Hepatocyte (in vitro differentiated cells): ENCODE results near the gene PPP1R12A. TPM values are rescaled to one million over a fixed set of nuclear protein-coding genes. Genes with fewer than 3 reads are reported as not detected.

Experiments used
- DNase-seq: peaks from one replicate; pipeline ENCODE4 v3.0.0-alpha.2; 2016; ENCODE audit warnings: low spot score
- H2AFZ ChIP-seq: fragments of 200-600 bp; sonication (generic); 2 replicates; pipeline ENCODE4 v1.6.0; 2016; ENCODE audit warnings: antibody characterized with exemption, mild to moderate bottlenecking
- H3K27ac ChIP-seq: fragments of 200-600 bp; sonication (generic); 2 replicates; pipeline ENCODE4 v1.5.1; 2016; ENCODE audit warnings: mild to moderate bottlenecking
- H3K27me3 ChIP-seq: fragments of 200-600 bp; sonication (generic); 2 replicates; pipeline ENCODE4 v1.6.1; 2016
- H3K36me3 ChIP-seq: fragments of 200-600 bp; sonication (generic); replicated peaks from 2 replicates; pipeline ENCODE4 v1.5.1; 2016; ENCODE audit warnings: low read depth; ENCODE audit not compliant: insufficient read depth
- H3K4me1 ChIP-seq: fragments of 200-600 bp; sonication (generic); 2 replicates; pipeline ENCODE4 v1.5.1; 2016; ENCODE audit warnings: mild to moderate bottlenecking, moderate library complexity; ENCODE audit not compliant: insufficient read depth
- H3K4me2 ChIP-seq: fragments of 200-600 bp; sonication (generic); 2 replicates; pipeline ENCODE4 v1.6.0; 2016
- H3K4me3 ChIP-seq: fragments of 200-600 bp; sonication (generic); 2 replicates; pipeline ENCODE4 v1.5.1; 2016; ENCODE audit warnings: mild to moderate bottlenecking
- H3K79me2 ChIP-seq: fragments of 200-600 bp; sonication (generic); 2 replicates; pipeline ENCODE4 v1.6.0; 2017; ENCODE audit warnings: mild to moderate bottlenecking
- H3K9me2 ChIP-seq: fragments of 200-600 bp; sonication (generic); replicated peaks from 2 replicates; pipeline ENCODE4 v1.6.0; 2017; ENCODE audit warnings: mild to moderate bottlenecking; ENCODE audit not compliant: insufficient read depth
- H3K9me3 ChIP-seq: fragments of 200-600 bp; sonication (generic); 2 replicates; pipeline ENCODE4 v1.5.1; 2016; ENCODE audit warnings: low read depth, mild to moderate bottlenecking
- H4K20me1 ChIP-seq: fragments of 200-600 bp; sonication (generic); 2 replicates; pipeline ENCODE4 v1.6.0; 2016; ENCODE audit warnings: mild to moderate bottlenecking; ENCODE audit not compliant: insufficient read depth, poor library complexity, severe bottlenecking
- EZH2 ChIP-seq: fragments of 200-600 bp; sonication (generic); IDR thresholded peaks from 2 replicates; pipeline ENCODE4 v1.6.1; 2016; ENCODE audit warnings: antibody characterized with exemption, mild to moderate bottlenecking, borderline replicate concordance
- EZH2phosphoT487 ChIP-seq: fragments of 200-600 bp; sonication (generic); IDR thresholded peaks from one replicate; pipeline ENCODE4 v1.6.1; 2018; ENCODE audit warnings: antibody characterized with exemption, mild to moderate bottlenecking, low read depth, moderate library complexity; ENCODE audit not compliant: unreplicated experiment, severe bottlenecking
- WGBS: methylation state at CpG from one replicate; pipeline ENCODE4 v1.1.6; 2016; ENCODE audit warnings: low lambda C conversion rate; ENCODE audit errors: missing lambda C conversion rate; 5-methylcytosine and 5-hydroxymethylcytosine counted together
- polyA plus RNA-seq: library from polyadenylated mRNA; unstranded; fragments of >200 nt; fragmentation: Nextera tagmentation; extraction: Ambion mirVana; gene quantifications from 2 replicates; pipeline ENCODE4 v1.2.1, GENCODE V29; 2016
- total RNA-seq: library from RNA; depleted of rRNA; stranded (reverse); fragments of >200 nt; gene quantifications from 2 replicates; pipeline ENCODE4 v1.2.3, GENCODE V29; 2014
- TF ChIP-seq, protein P1 (sequence below): fragments of 200-600 bp; sonication (generic); IDR thresholded peaks from 2 replicates; pipeline ENCODE4 v1.5.1; 2016; ENCODE audit warnings: antibody characterized with exemption, mild to moderate bottlenecking; ENCODE audit not compliant: poor library complexity

Gene PPP1R12A
- total and polyA plus RNA-seq, 2 experiments from 2014 or later = 71.7 to 74.0 TPM

DNA sequence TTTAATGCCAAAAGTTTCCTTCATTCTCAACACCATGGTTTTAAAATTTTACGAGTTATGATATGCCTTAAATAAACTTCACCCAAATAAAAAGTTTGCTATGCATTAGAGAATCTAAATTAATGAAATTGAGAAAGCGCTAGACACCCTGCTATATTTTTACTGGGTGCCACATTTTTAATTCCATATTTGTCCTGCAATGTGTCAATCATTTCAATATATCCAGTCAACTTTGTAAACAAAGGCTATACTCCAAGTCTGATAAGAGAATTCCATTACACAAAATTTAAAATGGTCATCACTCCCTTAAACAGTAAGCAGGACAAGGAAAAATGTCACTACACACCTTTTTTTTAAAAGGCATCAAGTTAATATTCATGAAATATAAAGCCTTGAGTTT is 1.9 kb downstream of the PPP1R12A start:
- TF ChIP-seq, protein P1, sequence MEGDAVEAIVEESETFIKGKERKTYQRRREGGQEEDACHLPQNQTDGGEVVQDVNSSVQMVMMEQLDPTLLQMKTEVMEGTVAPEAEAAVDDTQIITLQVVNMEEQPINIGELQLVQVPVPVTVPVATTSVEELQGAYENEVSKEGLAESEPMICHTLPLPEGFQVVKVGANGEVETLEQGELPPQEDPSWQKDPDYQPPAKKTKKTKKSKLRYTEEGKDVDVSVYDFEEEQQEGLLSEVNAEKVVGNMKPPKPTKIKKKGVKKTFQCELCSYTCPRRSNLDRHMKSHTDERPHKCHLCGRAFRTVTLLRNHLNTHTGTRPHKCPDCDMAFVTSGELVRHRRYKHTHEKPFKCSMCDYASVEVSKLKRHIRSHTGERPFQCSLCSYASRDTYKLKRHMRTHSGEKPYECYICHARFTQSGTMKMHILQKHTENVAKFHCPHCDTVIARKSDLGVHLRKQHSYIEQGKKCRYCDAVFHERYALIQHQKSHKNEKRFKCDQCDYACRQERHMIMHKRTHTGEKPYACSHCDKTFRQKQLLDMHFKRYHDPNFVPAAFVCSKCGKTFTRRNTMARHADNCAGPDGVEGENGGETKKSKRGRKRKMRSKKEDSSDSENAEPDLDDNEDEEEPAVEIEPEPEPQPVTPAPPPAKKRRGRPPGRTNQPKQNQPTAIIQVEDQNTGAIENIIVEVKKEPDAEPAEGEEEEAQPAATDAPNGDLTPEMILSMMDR = no peak
- TF ChIP-seq EZH2 (no peak), EZH2phosphoT487 (no peak)
- H3K9me2 ChIP-seq = no peaks in the 10 kb centered on the region
- peaks cover 80% of the 10 kb centered on the region for H3K79me2 ChIP-seq
- WGBS = 64% methylated on average over 2 of the region's 2 CpGs
- H3K4me1 ChIP-seq = peaks cover 19% of the 10 kb centered on the region
- no peak overlapping the region for H2AFZ ChIP-seq
- H3K4me3 ChIP-seq = peak overlapping the region; percentile 95
- H3K9me3 ChIP-seq = no peaks in the 10 kb centered on the region
- no peaks in the 10 kb centered on the region for H3K36me3 ChIP-seq
- DNase-seq = no peak
- no peaks in the 10 kb centered on the region for H3K27me3 ChIP-seq
- peak overlapping the region; percentile 99 for H3K27ac ChIP-seq
- peak overlapping the region; percentile 72 for H3K4me2 ChIP-seq
- H4K20me1 ChIP-seq = peaks cover 55% of the 10 kb centered on the region

DNA sequence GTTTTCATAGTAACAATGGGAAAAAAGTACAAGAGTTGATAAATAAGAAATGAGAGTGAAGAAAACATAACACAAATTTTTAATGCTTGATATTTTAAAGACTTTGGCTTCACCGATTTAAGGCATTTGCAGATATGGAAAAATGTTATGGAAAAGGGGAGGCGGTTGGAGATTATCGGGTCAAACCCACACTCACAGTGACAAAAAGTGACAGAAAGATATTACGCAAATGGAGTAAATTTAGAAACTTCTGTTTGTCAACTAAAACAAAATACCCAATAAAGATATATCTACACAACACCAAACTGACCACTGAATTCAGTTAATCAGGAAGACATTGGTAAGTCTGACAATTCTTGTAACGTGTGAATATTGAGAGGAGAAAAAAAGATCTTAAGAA is 2.5 kb downstream of the PPP1R12A start:
- Histone ChIP-seq H3K27me3 (no peaks in the 10 kb centered on the region), H3K9me3 (no peaks in the 10 kb centered on the region), H3K27ac (no peak overlapping the region), H3K36me3 (no peaks in the 10 kb centered on the region), H3K4me1 (peaks cover 19% of the 10 kb centered on the region), H3K9me2 (no peaks in the 10 kb centered on the region), H4K20me1 (peaks cover 61% of the 10 kb centered on the region), H3K4me2 (peak overlapping the region; percentile 72), H3K79me2 (peaks cover 87% of the 10 kb centered on the region), H2AFZ (no peak overlapping the region), H3K4me3 (peak overlapping the region; percentile 95)
- TF ChIP-seq, protein P1 = no peak
- no peak for DNase-seq
- WGBS = 48% methylated on average over 5 of the region's 5 CpGs

DNA sequence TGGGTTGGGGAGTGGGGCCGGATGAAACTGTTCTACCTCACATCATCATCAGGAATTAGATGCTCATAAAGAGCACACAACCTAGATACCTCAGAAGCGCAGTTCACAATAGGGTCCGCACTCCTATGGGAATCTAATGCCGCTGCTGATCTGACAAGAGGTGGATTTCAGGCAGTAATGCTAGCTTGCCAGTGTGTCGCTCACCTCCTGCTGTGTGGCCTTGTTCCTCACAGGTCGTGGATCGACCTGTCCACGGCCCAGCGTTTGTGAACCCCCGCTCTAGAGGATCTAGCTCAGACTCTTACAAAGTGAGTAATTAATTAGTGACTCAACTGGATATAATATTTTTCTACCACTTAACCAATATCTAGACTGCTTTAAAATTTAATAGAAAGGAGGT is 5.8 kb downstream of the PPP1R12A start:
- Histone ChIP-seq H3K36me3 (no peaks in the 10 kb centered on the region), H3K4me1 (peaks cover 19% of the 10 kb centered on the region), H3K27me3 (no peaks in the 10 kb centered on the region), H3K9me3 (no peaks in the 10 kb centered on the region), H3K4me2 (no peak overlapping the region), H3K4me3 (no peak overlapping the region), H2AFZ (no peak overlapping the region), H3K79me2 (peaks cover 100% of the 10 kb centered on the region), H3K27ac (no peak overlapping the region), H3K9me2 (no peaks in the 10 kb centered on the region), H4K20me1 (peaks cover 89% of the 10 kb centered on the region)
- TF ChIP-seq, protein P1 = no peak
- TF ChIP-seq EZH2phosphoT487 (no peak), EZH2 (no peak)
- WGBS = 96% methylated on average over 10 of the region's 10 CpGs
- DNase-seq = no peak
